ENCODE data around the gene HSF4.
A peak's percentile ranks its signal among the peaks of the same experiment; 100 is the strongest.

The HSF4 gene

DNA sequence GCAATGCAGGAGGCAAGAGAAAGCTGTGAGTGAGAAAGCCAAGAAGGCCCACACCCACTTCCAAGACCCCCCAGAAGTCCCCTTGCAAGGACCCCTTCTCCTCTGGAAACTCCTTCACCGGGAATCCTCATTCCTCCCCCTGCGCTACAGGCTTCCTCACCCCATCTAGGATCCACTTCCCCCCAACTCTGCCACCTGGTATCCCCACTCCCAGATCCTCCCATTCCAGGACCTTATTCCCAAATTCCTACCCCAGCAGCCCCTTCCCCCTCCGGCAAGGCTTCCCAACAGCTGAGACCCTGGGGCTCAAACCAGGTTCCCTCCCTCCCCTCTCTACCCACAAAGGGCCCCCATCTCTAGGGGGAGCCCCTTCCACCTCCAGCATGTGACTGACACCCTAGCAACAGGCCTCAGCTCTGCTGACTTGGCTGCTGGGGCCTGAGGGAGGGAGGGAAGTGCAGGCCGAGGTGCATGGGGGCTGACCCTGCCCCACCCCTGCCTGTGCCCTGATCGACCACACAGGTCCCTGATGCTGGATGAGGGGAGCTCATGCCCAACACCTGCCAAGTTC is 2.1 kb downstream of the HSF4 start:
- no peak for DNase-seq (ENCODE audit: low read depth in 2 of 2)

DNA sequence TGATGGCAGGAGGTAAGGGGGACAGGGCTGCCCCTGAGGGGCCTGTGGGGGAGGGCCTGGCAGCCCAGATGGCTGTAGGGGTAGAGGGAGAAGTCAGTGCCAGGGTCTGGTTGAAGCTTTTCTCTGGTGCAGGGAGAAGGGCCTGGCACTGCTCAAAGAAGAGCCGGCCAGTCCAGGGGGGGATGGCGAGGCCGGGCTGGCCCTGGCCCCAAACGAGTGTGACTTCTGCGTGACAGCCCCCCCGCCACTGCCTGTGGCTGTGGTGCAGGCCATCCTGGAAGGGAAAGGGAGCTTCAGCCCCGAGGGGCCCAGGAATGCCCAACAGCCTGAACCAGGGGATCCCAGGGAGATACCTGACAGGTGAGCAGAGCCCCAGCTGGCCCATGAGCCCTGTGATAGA is 3.0 kb downstream of the HSF4 start:
- no peak for DNase-seq (ENCODE audit: low read depth in 2 of 2)

DNA sequence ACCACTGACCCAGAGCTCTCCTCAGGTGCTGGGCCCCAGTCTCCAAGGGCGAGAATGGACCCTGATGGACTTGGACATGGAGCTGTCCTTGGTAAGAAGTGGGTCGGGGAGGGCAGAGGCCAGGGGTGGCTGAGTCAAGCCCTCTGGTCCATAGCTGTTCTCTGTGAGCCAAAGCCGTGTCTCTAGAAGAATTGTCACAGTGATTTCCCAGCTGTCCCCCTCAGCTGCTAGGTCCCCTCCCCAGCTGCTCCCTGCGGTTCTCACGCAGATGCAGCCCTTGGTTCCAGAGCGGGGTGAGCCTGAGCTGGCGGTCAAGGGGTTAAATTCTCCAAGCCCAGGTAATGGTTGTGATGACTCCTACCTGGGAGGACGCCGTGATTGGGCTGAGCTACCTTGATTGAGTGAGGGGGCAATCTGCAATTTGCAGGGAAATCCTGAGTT is 4.5 kb downstream of the HSF4 start:
- DNase-seq (ENCODE audit: low read depth in 2 of 2), result no peak

DNA sequence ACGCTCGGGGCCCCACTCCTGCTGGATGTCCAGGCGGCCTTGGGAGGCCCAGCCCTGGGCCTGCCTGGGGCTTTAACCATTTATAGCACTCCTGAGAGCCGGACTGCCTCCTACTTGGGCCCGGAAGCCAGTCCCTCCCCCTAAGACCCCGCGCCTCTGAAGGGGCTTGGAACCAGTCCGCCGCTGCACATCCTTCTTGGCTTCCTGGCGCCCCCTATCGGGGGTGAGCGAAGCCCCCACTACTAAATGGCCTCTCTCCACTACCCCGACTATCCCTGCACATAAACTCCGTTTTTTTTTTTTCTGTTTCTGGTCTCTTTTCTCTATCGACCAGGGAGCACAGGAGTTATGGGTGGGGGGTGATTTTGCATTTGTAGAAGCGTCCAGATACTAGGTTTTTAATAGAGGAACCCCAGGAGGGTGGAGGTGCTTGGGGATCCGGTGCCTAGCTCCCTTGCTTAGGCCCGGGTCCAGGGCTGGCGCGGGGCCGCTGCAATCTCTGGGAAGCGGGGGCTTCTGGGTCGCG is 5.2 kb downstream of the HSF4 start:
- no peak for DNase-seq (ENCODE audit: low read depth in 2 of 2)

DNA sequence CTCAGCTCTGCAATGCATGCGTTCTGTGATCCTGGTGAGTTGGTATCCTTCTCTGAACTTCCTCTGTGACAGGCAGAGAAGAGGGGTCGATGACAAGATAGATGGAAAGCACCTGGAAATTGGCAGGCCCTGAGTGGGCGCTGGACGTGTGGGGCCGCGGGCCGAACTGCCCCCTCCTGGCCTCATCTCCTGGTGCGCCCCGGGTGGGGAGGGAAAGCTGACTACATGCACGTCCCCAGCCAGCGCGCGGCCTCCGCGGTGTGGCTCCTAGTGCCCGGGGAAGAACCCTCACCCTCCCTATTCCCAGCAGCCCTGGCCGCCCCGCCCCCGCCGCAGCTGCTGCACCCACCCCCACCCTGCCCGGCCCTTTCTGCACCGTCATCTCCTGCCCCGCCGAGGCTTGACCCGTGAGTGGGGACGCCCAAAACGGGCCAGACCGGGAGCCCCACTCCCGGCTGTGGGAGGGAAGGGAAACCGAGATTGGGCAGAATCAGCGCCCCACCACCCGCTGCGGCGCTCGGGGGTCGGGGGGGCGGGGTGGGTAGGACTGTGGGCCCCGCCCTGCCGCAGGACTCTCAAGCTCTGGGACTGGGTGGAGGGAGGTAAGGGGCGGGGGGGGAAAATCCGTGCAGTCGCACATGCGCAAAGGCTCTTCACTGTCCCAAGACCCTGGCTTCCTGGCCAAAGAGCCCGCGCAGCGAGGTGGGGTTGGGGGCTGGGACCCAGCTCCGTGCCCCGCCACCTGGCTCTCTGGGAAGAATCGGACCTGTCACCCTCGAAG is 5.8 kb downstream of the HSF4 start, which contains the start of gene NOL3:
Gene NOL3, plus strand, starts transcription at position 371 of the 781 bp plus-strand sequence.
- no peak for DNase-seq (ENCODE audit: low read depth in 2 of 2)

DNA sequence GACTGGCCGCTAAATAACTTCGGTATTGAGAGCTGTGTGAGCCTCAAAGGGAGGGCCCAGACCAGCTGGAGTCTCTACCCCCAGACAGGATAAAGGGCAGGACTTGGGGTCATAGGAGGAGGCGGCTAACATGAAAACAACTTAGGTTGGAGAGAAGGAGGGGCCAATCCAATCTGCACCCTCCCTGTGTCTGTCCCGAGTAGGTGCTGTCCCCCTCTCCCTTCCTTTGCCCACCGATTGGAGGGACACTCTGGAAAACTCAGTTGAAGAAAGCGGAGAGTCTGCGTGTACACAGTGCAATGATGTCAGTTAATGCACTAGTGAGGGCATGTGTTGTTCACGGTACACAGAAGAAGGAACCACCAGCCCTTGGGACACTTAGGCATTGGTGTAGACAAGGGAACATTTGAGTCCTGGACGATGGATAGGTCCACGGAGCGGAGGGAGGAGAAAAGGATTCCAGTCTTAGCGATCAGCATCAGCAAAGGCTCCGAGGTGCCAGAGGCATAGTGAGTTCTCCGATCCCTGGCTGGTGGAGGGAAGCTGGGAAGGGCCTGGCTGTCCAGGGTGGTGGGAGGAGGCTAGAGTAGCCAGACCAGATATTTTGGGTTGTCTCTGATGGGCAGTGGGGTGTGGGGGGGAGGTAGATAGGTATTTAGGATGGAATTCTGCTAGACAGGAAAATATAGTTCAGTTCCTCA is 6.6 kb downstream of the HSF4 start:
- no peak for DNase-seq (ENCODE audit: low read depth in 2 of 2)

DNA sequence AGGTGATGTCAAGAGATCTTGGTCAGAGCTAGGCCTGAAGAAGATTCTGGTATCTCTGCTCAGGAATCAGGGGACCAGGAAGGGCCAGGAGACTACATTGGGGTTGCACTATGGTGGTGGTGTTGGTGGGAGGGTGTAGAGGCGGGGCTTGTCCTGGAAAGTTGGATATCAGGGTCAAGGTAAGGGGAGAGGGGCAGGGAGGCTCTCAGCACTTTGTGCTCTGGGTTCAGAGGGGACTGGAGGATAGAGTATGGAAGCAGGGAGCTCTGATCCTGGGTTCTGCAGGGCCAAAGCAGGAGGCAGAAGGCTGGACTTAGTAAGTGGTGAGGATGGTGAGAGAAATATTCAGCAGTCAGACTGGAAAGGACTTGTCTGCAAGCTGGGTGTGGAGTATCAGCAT is 8.8 kb downstream of the HSF4 start:
- DNase-seq (ENCODE audit: low read depth in 2 of 2), result no peak

DNA sequence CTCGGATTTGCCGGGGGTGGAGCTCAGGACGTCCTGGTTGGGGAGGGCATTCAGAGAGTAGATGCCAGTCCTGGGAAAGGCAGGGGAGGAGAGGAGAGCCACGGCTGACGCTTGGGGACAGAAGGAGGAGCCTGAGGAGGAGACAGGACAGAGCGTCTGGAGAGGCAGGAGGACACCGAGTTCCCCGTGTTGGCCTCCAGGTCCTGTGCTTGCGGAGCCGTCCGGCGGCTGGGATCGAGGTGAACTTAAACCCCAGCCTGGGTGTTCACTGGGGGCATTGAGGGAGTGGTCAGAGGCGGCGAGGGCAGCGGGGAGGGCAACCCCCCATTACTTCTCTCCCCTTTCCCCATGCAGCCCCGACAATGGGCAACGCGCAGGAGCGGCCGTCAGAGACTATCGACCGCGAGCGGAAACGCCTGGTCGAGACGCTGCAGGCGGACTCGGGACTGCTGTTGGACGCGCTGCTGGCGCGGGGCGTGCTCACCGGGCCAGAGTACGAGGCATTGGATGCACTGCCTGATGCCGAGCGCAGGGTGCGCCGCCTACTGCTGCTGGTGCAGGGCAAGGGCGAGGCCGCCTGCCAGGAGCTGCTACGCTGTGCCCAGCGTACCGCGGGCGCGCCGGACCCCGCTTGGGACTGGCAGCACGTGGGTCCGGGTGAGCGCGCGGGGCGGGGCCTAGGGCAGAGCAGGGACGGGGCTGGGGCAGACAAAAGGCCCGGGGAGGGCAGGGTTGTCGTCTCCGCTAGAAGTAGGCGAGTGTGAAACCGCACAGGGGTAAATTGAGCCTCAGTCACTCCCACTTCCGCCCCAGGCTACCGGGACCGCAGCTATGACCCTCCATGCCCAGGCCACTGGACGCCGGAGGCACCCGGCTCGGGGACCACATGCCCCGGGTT is 9.5 kb downstream of the HSF4 start:
- DNase-seq (ENCODE audit: low read depth in 2 of 2), result peak in 1 of 2 donors; percentile 56

DNA sequence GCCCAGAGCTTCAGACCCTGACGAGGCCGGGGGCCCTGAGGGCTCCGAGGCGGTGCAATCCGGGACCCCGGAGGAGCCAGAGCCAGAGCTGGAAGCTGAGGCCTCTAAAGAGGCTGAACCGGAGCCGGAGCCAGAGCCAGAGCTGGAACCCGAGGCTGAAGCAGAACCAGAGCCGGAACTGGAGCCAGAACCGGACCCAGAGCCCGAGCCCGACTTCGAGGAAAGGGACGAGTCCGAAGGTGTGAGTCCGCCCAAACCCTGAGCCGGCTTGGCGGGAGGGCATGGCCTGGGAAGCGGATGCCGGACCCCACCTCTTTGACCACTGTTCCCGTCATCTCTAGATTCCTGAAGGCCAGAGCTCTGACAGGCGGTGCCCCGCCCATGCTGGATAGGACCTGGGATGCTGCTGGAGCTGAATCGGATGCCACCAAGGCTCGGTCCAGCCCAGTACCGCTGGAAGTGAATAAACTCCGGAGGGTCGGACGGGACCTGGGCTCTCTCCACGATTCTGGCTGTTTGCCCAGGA is 10.2 kb downstream of the HSF4 start:
- DNase-seq (ENCODE audit: low read depth in 2 of 2), result no peak

DNA sequence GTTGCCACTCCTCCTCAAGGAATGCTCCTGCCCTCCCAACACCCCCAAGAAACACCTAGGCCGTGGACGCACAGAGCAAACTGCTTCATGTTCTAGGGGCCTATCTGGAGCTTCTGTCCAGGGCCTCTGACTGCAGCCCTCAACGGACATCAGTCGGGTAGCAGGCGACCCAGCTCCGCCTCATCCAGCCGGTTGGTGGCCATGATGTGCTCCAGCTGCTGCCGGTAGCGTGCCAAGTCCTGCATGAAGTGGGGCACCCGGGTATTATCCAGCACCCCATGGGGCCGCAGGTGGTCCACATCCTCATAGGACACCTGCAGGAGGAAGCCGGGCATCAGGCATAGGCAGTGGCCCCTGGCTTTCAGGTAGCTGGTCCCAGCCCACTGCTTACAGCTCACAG is 12.1 kb downstream of the HSF4 start:
- DNase-seq (ENCODE audit: low read depth in 2 of 2), result no peak

DNA sequence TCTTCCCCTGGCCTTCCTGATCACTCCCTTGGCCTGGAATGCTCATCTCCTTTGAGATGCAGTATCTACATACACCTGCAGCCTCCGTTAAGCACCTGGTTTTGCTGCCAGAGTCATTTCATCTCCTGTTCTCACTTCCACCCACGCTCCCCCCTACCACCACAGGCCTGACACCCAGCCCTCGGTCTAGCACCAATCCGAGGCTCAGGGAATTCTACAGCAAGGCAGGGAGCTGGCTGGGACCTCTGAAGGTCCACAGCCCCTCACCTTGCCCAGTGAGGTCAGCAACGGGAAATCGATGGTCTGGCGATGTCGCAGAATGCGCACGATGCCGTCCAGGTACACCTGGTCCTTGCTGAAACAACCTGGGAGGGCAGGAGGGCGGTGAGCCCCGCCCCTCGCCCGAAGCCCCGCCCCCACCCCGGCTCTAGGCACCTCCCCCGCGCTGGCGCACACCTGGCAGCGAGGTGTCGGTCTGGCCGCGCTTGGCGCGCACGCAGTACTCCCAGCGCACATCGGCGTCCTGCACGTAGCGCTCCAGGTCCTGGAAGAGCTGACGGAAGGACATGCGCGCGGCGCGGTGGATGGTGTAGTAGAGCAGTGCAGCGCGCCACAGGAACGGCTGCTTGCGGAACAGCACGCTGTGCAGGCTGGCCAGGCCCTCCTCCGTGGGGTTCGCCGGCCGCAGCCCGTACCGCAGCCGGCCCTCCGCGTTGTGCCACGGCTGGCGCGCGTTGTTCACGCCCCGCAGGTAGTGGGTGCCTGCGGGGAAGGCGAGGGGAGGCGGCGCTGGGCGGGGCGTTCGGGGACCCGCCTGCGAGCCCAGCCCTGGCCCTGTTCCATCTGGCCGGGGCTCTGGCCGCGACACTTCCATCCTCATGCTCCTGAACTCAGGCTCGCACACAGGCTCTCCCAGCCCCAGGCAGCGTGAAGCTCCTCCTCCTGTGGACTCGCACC is 13.5 kb downstream of the HSF4 start:
- no peak for DNase-seq (ENCODE audit: low read depth in 2 of 2)

DNA sequence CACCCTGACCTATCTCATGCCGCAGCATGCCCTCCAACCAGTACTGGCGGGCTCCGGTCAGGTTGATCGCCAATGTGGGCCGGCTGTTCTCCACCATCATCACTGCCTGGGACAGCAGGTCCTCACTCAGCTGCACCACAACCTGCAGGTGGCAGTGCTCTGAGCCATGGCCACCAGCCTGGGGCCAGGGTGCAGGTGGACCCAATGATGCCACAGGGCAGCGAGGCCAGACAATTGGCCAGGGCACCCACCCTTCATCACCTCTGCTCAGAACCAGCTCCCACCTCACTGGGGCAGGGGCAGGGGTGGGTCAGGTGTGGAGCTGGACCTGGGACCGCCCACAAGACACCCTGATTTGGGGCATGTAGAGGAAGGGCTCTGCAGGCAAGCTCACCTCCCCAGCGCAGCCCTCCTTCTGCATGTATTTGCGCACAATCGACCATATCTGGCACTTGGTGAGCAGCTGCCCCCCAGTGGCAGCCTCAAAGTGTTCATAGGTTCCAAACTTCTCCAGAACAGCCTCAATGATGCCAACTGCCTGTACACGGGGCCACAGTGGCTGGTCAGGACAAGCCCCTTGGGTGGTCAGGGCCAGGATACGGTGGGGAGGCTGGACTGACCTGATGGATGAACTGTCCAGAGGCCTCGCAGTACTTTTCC is 15.0 kb downstream of the HSF4 start:
- DNase-seq (ENCODE audit: low read depth in 2 of 2), result no peak

DNA sequence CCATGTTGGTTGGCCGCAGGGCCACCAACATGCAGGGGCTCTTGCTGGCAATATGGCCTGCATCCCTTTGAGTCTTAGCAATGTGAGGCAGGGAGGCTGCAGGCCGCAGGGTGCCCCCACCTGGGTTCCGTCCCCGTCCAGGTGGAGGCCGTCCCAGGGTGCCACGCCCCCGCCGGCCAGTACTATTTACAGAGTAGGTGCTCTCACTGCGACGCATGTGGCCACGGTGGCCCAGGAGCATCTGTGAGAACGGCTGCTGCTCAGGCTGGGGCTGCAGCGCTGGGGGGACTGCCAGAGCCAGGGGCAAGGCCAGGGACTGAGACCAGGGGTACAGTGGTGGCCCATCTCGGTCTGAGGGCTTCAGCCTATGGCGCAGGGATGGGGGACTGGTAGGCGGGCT is 15.6 kb downstream of the HSF4 start:
- DNase-seq (ENCODE audit: low read depth in 2 of 2), result no peak

DNA sequence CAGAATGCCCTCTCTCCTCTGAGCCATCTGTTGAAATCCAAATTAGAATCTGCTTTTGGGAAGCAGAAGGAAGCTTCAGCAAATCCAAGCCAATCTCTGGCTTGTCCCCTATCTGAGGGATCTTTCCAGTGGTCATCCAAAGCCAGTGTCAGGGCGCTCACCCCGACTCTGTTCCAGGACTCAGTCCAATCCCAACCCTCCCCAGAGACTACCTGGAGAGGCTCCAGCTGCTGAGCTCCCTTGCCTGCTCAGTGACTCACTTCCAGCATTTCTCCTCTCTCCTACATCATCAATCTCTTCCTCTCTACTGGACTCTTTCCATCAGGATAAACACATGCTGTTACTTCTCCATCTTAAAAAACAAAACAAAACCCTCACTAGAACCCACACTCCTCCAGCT is 16.8 kb downstream of the HSF4 start:
- DNase-seq (ENCODE audit: low read depth in 2 of 2), result no peak

DNA sequence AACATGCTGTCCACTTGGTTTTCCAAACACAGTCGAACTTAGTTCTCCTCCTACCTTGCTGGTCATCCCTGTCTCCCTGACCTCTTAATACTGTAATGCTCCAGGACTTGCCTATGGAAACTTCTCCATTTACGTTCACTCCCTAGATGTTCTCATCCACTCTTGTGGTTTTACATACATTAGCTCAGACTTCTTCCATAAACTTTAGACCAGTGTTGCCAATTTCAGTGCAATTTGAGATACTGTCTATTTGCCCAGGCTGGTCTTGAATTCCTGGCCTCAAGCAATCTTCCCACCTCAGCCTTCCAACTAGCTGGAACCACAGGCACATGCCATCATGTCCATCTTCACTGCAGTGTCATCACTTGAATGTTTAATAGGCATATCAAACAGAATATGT is 17.7 kb downstream of the HSF4 start:
- DNase-seq (ENCODE audit: low read depth in 2 of 2), result no peak

DNA sequence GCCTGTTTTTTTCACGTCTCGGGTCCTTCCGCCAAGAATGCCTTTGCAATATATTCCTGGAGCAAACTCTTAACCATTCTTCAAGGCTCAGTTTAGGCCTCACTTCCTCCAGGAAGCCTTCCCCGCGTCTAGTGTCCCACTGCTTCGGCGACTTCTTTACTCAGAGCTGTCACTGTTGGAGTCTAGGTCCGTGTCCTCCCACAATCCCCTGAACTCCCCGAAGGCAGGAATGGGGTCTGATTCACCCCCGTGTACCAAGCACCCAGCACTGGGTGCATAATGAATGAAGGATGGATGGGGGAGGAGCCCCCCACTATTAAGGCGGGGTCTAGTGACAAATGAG is 18.7 kb downstream of the HSF4 start:
- no peak for DNase-seq (ENCODE audit: low read depth in 2 of 2)

DNA sequence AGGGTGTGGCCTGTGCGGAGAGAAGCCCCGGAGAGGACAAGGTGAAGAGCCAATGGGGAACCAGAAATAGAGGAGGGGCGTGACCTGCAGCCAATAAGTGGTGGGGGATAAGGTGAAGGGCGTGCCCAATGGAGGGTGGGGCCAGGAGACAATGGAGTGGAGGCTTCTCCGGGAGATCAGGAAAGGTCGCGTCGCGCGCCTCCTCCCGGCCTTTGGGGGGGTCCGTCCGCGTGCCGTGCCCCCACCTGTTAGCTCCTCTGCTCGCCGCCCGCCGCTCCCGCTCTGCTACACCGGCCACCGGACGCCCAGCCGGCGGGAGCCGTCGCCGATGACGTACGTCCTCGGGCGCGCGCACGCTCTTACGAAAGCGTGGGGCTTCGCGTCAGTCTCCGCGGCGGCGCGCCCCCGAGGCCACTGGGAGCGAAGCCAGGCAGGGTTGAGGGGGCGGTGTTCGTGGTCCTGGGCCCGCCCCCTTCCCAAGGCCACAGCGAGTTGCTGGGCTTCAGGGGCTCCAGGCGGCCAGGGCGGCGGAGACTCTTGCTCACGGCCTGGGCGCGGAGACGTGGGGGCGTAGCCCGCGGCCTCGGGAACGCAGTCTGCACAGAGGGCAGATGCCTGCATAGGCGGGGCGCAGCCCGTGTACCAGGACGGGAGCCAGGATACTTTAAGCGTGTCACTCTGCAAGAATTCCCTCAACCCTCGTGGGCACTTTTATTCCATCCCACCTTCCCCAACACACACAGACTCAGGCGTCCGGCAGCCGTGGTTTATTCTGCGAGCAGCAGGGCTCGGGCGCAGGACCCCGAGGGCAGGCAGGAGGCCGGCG is 19.3 kb downstream of the HSF4 start, which contains the start of gene MATCAP1:
Gene MATCAP1, minus strand, starts transcription at position 337 of the 826 bp plus-strand sequence. CDS start 3,353 bp downstream, outside the sequence.
- DNase-seq (ENCODE audit: low read depth in 2 of 2), result peak; percentile 88 to 90

DNA sequence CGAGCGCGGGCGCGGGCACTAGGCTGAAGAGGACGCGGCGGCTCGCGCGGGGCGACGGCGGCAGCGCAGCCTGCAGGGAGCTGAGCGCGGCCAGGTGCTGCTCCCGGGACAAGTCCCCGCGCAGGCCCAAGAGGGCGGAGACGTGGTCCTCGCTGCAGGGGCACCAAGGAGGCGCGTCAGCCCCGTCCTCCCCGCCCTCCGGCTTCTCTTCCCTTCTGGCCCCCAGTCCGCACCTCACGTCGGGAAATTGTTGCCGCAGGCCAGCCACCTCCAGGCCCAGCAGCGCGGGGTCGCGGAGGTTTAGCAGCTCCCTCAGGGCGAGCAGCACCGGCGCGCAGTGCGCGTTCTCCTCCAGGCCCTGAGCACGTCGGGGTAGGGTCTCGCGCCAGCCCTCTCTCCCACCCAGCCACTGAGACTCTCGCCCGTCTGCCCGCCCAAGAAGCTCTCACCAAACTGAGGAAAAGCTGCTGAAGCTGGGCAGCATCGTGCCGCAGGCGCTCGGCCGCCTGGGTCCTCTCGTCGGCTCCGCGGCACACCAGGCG is 20.0 kb downstream of the HSF4 start:
- no peak for DNase-seq (ENCODE audit: low read depth in 2 of 2)
